T-helper 1 cell treated with Interleukin-12 subunit alpha and Interleukin-12 subunit beta and Interleukin-4 antibody, amounts not matched to agents 30 μg/mL and 1 μg/mL, for 36 hours (primary cell): ENCODE data around the gene PAPPA.

Experiments
- H3K27ac Mint-ChIP-seq: one replicate; pipeline ENCODE4 v1.8.0; 2021; ENCODE audit warnings: mild to moderate bottlenecking, mixed read lengths
- H3K27me3 Mint-ChIP-seq: one replicate; pipeline ENCODE4 v1.8.0; 2021; ENCODE audit warnings: low read depth, mixed read lengths
- H3K36me3 Mint-ChIP-seq: one replicate; pipeline ENCODE4 v1.8.0; 2021; ENCODE audit warnings: low read depth, mixed read lengths
- H3K4me1 Mint-ChIP-seq: one replicate; pipeline ENCODE4 v1.8.0; 2021; ENCODE audit warnings: low read depth, mixed read lengths
- H3K4me3 Mint-ChIP-seq: one replicate; pipeline ENCODE4 v1.8.0; 2021; ENCODE audit warnings: mild to moderate bottlenecking, moderate library complexity, mixed read lengths
- H3K9me3 Mint-ChIP-seq: one replicate; pipeline ENCODE4 v1.8.0; 2021; ENCODE audit warnings: mixed read lengths

Gene PAPPA

DNA sequence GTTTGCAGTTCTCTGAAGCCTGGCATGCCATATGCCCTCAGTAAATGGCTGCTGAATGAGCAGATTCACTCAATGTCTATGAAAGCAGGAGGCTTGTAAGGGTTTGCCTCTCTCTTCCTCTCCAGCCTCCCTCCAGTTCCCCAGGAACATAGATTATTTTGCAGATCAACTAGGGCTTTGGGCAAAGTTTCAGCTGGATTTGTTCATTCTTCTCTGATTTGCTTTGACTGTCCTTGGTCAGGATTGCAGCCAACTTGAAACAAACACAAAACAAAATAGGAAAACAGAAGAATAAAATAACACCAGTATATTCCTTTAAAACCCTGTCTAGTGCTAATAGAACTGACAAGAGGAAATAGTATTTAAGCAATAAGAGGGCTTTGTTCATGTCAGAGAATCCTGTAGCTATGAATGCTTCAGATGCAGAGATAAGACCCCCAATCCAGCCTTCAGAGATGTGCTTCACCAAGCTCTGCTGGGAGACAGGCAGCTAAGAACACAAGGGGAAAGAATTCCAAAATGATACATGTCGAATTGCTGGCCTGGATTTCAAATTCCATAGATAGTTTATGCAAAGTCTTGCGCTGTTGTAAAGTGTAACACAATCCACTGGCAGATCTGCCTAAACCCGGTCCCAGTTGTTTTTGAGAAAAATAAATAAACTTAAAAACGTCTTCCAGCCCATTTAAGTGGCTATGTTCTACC lies 174.3 kb downstream of the PAPPA start:
- Mint-ChIP-seq H3K4me3 (no peak overlapping the region), H3K9me3 (no peaks in the 10 kb centered on the region), H3K36me3 (no peaks in the 10 kb centered on the region), H3K27me3 (no peaks in the 10 kb centered on the region), H3K4me1 (no peaks in the 10 kb centered on the region), H3K27ac (no peak overlapping the region)

DNA sequence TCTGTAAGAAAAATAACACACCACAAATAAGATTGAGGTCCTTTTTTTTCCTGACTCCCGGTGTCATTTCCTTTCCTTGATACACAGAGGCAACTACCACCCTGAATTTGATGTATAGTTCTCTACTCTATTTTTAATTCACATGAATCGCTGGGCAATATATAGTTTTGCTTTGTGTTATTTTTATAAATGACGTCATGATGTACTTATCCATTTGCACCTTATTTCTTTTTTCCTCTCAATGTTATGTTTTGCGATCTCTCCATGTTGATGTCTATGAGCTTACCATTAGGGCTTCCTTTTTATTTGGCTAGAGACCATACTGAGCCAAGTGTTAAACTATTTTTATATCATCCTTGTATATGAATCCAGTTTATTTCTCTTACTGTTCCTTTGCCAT lies 175.9 kb downstream of the PAPPA start:
- no peak overlapping the region for H3K4me3 Mint-ChIP-seq
- H3K27ac Mint-ChIP-seq: no peak overlapping the region
- H3K27me3 Mint-ChIP-seq: no peaks in the 10 kb centered on the region
- no peaks in the 10 kb centered on the region for H3K36me3 Mint-ChIP-seq
- no peaks in the 10 kb centered on the region for H3K4me1 Mint-ChIP-seq
- no peaks in the 10 kb centered on the region for H3K9me3 Mint-ChIP-seq

DNA sequence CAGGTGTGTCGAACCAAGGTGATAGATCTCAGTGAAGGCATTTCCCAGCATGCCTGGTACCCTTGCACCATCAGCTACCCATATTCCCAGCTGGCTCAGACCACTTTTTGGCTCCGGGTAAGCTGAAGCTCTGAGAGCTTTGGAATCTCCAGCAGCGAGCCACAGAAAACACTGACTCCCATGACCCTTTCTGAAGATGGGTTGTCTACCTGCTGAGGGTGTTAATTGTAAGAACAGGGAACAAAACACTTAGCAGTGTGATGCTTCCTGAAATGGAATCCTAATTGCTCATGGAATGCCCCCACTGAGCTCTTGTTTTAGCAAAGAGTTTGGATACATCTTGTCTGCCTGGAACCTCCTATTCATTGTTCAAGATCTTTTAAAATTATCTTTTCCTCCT lies 177.7 kb downstream of the PAPPA start:
- no peaks in the 10 kb centered on the region for H3K4me1 Mint-ChIP-seq
- H3K27ac Mint-ChIP-seq: no peak overlapping the region
- no peaks in the 10 kb centered on the region for H3K27me3 Mint-ChIP-seq
- H3K9me3 Mint-ChIP-seq: no peaks in the 10 kb centered on the region
- H3K4me3 Mint-ChIP-seq: no peak overlapping the region
- H3K36me3 Mint-ChIP-seq: no peaks in the 10 kb centered on the region

DNA sequence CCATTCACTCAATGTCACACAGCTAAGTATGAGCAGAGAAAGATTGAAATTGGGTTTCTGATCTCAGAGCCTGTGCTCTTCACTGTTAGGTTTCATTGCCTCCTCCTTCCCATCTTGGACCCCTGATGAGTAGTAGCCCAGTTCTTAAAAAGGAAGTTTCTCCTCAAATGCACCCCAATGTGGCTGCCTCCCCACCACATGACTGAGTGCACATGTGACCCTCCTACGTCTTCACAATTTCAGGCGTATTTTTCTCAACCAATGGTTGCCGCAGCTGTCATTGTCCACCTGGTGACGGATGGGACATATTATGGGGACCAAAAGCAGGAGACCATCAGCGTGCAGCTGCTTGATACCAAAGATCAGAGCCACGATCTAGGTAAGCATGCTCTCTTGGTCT lies 178.5 kb downstream of the PAPPA start:
- Mint-ChIP-seq H3K4me1 (no peaks in the 10 kb centered on the region), H3K9me3 (no peaks in the 10 kb centered on the region), H3K36me3 (no peaks in the 10 kb centered on the region), H3K27ac (no peak overlapping the region), H3K27me3 (no peaks in the 10 kb centered on the region), H3K4me3 (no peak overlapping the region)

DNA sequence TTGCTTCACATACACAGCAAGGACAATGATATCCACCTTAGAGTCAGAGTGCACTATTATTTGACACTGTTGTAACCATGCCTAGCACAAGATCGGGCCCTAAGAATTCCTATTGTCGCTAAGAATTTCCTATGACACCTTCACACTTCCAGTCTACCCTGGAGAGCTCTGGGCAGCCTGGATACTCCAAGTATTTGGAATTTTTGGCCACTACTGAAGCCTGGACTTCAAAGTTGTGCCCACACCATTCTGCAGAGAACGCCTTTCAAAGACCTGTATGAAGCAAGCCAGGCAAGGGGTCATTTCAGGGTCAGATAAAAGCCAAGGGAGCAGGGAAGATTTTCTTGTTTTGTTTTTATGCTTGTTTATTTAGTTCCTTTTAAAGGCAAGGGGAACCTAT lies 179.7 kb downstream of the PAPPA start:
- Mint-ChIP-seq H3K36me3 (no peaks in the 10 kb centered on the region), H3K9me3 (no peaks in the 10 kb centered on the region), H3K4me3 (no peak overlapping the region)

DNA sequence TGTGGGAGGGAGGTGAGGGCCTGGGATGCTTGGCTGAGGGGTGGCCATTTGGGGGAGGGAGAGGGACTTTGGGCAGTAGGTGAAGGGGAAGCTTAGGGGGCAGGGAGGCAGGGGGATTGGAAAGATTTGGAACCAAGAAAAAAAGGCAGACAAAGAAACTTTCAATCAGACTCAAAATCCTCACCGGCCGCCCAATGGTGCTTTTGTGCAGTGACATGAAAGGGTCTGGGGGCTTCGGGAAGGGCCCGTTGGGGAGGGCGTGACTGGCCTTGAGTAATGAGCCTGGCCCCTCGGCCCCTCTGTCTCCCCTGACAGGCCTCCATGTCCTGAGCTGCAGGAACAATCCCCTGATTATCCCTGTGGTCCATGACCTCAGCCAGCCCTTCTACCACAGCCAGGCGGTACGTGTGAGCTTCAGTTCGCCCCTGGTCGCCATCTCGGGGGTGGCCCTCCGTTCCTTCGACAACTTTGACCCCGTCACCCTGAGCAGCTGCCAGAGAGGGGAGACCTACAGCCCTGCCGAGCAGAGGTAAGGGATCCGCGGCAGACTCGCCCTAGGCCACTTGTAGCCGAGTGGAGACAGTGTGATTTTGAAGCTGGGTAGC lies 181.1 kb downstream of the PAPPA start:
- no peaks in the 10 kb centered on the region for H3K27me3 Mint-ChIP-seq
- no peak overlapping the region for H3K4me3 Mint-ChIP-seq
- H3K4me1 Mint-ChIP-seq: no peaks in the 10 kb centered on the region
- H3K27ac Mint-ChIP-seq: no peak overlapping the region
- H3K9me3 Mint-ChIP-seq: no peaks in the 10 kb centered on the region
- H3K36me3 Mint-ChIP-seq: no peaks in the 10 kb centered on the region

More for the DNA sequence above, 179.7 kb downstream of the PAPPA start:
- no peaks in the 10 kb centered on the region for H3K4me1 Mint-ChIP-seq
- H3K27ac Mint-ChIP-seq: no peak overlapping the region
- no peaks in the 10 kb centered on the region for H3K27me3 Mint-ChIP-seq

DNA sequence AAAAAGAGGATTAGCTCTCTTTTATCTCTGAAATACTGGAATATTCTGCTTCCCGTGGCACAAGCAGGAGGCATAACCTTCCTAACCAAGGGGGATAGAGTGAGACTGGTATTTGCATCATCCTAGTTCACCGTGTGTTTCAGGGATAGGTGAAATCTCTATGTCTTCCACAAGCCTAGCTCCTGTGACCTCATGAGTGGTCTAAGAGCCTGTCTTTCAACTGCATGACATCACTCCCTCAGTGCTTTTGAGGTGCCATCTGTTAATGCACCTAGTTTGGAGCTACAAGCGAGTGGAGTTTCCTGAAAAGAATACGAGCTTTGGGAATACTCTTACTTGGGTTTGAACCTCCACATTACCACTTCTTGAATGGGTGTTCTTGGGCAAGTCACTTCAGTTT lies 181.8 kb downstream of the PAPPA start:
- Mint-ChIP-seq H3K27me3 (no peaks in the 10 kb centered on the region), H3K4me3 (no peak overlapping the region), H3K27ac (no peak overlapping the region), H3K9me3 (no peaks in the 10 kb centered on the region), H3K4me1 (no peaks in the 10 kb centered on the region), H3K36me3 (no peaks in the 10 kb centered on the region)

DNA sequence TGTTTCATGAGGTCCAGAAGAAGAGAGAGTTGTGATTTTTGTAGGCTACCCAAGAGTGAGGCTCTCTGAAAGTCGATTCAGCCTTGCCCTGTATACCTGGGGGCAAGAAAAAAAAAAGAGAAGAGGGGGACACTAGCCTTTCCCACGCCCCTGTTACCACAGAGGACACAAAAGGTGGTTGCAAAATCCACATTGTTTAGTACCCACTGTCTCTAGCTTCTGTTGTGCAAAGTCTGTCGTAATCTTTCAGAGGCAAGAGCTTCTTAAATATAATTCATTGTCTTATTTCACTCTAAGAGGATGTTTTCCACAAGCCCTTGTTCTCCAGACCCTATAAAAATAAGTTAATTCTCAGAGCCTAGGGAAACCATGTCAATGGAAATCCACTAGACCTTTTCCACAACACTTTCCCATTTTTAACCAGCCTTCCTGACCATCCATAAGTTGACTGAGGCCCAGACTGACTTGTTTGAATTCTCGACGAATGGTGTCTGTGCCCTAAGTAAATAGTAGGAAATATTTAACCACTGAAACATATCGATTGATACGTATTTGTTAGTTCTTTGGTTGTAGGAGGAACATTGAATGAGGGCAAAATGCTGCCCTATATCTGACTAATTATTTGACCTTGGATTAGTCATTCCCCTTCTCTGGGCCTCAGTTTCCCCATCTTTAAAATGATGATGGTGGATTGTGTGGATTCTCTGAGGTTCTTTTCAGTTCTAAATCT lies 182.7 kb downstream of the PAPPA start:
- H3K4me3 Mint-ChIP-seq: no peak overlapping the region
- no peaks in the 10 kb centered on the region for H3K36me3 Mint-ChIP-seq
- no peaks in the 10 kb centered on the region for H3K9me3 Mint-ChIP-seq
- H3K27me3 Mint-ChIP-seq: no peaks in the 10 kb centered on the region
- H3K27ac Mint-ChIP-seq: no peak overlapping the region
- H3K4me1 Mint-ChIP-seq: no peaks in the 10 kb centered on the region

DNA sequence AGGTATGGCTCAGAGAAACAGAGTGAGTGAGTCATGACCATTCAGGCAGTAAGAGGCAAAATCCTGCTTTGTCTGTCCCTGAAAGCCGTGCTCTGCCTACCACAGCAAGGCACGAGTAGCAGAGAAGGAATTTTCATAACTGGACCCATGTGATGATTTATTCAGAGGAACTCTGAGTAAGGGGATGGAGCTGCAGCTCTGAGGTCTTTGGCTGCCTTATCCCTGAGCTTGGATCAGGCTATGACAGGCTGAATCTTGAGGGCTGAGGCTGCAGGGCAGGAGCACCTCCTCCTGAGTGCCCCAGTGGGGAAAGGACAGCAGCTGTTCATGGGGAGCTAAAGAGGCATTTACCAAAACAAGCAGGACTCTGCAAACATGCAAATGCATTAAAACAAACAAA lies 183.4 kb downstream of the PAPPA start:
- no peak overlapping the region for H3K4me3 Mint-ChIP-seq
- no peaks in the 10 kb centered on the region for H3K4me1 Mint-ChIP-seq
- H3K9me3 Mint-ChIP-seq: no peaks in the 10 kb centered on the region
- no peak overlapping the region for H3K27ac Mint-ChIP-seq
- H3K36me3 Mint-ChIP-seq: no peaks in the 10 kb centered on the region
- H3K27me3 Mint-ChIP-seq: no peaks in the 10 kb centered on the region

DNA sequence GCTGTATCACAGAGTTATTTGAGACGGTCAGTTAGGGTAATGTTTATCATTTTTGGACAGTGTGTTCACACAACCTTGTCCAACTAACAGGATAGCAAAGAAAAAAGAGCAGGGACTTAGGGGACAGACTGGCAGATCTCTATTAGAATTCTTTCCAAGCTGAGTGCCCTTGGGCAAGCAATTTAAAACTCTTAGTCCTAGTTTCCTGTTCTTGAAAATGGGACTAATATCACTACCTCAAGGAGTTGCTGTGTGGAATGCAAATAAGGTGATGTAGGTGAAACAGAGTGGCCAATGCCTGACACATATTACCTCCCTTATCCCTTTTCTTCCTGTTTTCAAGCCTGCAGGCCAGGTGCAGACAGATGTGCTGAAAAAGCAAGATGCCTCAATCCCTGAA lies 186.7 kb downstream of the PAPPA start:
- H3K4me1 Mint-ChIP-seq: no peaks in the 10 kb centered on the region
- H3K9me3 Mint-ChIP-seq: no peaks in the 10 kb centered on the region
- H3K36me3 Mint-ChIP-seq: no peaks in the 10 kb centered on the region
- no peak overlapping the region for H3K4me3 Mint-ChIP-seq
- no peaks in the 10 kb centered on the region for H3K27me3 Mint-ChIP-seq
- no peak overlapping the region for H3K27ac Mint-ChIP-seq

DNA sequence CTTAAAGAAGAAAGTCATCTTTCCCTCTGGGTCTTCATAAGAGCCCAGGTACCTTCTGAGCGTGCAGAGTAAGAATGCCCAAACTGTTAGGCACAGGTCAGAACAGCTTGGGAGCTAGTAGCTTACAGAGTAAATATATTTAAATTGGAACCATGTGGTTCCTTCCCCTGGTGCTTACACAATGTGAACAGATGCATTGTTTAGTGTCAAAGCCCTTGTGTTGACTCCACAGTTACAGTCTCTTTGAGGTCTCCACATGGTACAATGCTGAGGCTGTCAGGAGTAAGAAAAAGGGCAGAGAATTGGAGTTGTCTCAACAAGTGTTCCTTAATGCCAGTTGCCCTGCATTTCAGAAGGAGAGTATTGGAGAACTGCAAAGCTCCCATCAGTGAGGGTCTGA lies 188.5 kb downstream of the PAPPA start:
- no peak overlapping the region for H3K4me3 Mint-ChIP-seq
- no peak overlapping the region for H3K27ac Mint-ChIP-seq
- H3K4me1 Mint-ChIP-seq: no peaks in the 10 kb centered on the region
- no peaks in the 10 kb centered on the region for H3K36me3 Mint-ChIP-seq
- H3K27me3 Mint-ChIP-seq: no peaks in the 10 kb centered on the region
- H3K9me3 Mint-ChIP-seq: no peaks in the 10 kb centered on the region

DNA sequence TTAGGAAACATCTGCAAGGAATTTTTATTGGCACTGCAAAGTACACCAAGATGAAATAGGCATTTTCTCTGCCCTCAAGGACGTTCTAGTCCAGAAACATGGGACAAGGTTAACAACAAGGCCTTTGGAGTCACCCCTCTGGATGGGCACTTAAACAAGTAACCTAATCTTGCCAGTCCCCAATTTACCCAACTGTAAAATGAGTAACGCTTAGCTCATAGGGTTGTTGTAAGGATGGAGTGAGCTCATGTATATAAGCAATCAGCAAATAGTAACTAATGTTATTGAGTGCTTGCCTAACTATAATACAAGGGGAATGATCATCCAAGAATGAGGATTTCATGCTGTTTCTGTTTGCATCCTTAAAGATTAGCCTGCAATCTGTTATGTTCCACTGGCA lies 189.3 kb downstream of the PAPPA start:
- Mint-ChIP-seq H3K4me3 (no peak overlapping the region), H3K27ac (no peak overlapping the region), H3K9me3 (no peaks in the 10 kb centered on the region), H3K27me3 (no peaks in the 10 kb centered on the region), H3K36me3 (no peaks in the 10 kb centered on the region), H3K4me1 (no peaks in the 10 kb centered on the region)

DNA sequence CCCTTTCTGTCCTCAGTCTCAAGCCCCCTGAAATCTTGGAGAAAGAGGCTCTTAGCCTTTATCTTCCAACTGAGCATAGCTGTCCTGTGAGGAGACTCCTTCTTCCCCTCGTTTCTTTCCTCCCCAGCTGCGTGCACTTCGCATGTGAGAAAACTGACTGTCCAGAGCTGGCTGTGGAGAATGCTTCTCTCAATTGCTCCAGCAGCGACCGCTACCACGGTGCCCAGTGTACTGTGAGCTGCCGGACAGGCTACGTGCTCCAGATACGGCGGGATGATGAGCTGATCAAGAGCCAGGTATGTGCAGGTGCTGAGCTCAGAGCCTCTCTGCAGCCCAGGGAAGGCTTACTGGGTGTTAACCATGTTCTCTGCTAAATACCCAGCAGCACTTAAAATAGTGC lies 190.8 kb downstream of the PAPPA start:
- H3K4me3 Mint-ChIP-seq: no peak overlapping the region
- H3K27me3 Mint-ChIP-seq: no peaks in the 10 kb centered on the region
- H3K4me1 Mint-ChIP-seq: no peaks in the 10 kb centered on the region
- H3K9me3 Mint-ChIP-seq: no peaks in the 10 kb centered on the region
- H3K36me3 Mint-ChIP-seq: no peaks in the 10 kb centered on the region
- no peak overlapping the region for H3K27ac Mint-ChIP-seq

DNA sequence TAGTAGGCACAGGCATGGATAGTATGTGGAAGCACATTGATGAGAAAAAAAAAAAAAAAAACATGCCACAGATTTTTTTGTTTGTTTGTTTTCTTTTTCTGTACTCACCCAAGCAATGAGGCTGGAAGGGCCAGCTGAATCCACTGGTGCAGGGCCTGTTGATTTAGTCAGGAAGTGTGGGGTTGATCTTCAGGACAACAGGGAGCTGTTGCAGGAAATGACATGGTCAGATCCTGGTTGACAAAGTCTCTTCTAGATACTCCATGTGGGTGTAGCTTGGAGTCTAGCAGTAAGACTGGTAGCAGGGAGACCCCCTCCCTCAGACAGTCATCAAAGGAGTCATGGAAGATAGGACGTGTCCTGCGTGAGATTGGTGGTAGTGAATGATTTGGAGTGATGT lies 191.8 kb downstream of the PAPPA start:
- Mint-ChIP-seq H3K27ac (no peak overlapping the region), H3K9me3 (no peaks in the 10 kb centered on the region), H3K27me3 (no peaks in the 10 kb centered on the region), H3K4me1 (no peaks in the 10 kb centered on the region), H3K36me3 (no peaks in the 10 kb centered on the region), H3K4me3 (no peak overlapping the region)

DNA sequence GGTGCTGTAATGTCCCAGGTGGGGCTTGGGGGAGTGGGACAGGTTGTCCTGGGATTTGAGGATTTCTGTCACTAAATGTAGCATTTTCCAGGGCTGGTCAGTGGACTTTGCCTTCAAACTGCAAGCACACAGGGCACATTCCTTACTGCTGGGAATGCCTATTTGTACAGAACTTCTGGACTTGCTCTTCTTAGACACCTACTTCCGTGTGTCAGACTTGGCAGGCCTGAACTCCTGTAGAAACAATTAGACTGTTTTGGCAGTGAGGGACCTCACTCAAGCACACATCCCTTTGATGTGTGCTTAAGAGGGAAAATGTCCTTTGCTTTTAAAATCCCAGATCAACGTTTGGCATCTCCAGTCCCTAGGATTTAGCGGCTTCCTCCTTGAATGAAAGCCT lies 192.2 kb downstream of the PAPPA start:
- Mint-ChIP-seq H3K9me3 (no peaks in the 10 kb centered on the region), H3K36me3 (no peaks in the 10 kb centered on the region), H3K4me3 (no peak overlapping the region), H3K27ac (no peak overlapping the region), H3K27me3 (no peaks in the 10 kb centered on the region), H3K4me1 (no peaks in the 10 kb centered on the region)
